Chondrocyte (in vitro differentiated cells): ENCODE data around the gene TTLL5. TPM values are rescaled to one million over a fixed set of nuclear protein-coding genes. Genes with fewer than 3 reads are reported as not detected.

ENCODE experiments used
- DNase-seq: peaks from one replicate; pipeline ENCODE4 v3.0.0; 2021; ENCODE audit warnings: mixed read lengths, low spot score
- H3K27ac Mint-ChIP-seq: one replicate; pipeline ENCODE4 v1.8.0; 2021; ENCODE audit warnings: mild to moderate bottlenecking, moderate library complexity, mixed read lengths; ENCODE audit not compliant: unreplicated experiment
- H3K27me3 Mint-ChIP-seq: 2 replicates; pipeline ENCODE4 v1.8.0; 2021; ENCODE audit warnings: low read depth, mixed read lengths
- H3K36me3 Mint-ChIP-seq: 2 replicates; pipeline ENCODE4 v1.8.0; 2021; ENCODE audit warnings: low read depth, mixed read lengths
- H3K4me1 Mint-ChIP-seq: 2 replicates; pipeline ENCODE4 v1.8.0; 2021; ENCODE audit warnings: low read depth, mild to moderate bottlenecking, mixed read lengths
- H3K4me3 Mint-ChIP-seq: one replicate; pipeline ENCODE4 v1.8.0; 2021; ENCODE audit warnings: mild to moderate bottlenecking, moderate library complexity, mixed read lengths; ENCODE audit not compliant: unreplicated experiment
- H3K9me3 Mint-ChIP-seq: 2 replicates; pipeline ENCODE4 v1.8.0; 2021; ENCODE audit warnings: low read depth, mixed read lengths
- total RNA-seq: library from RNA; stranded (reverse); gene quantifications from 3 replicates; pipeline ENCODE4 v1.2.1, GENCODE V29; 2021
- TF ChIP-seq, protein P1 (sequence below): fragments of 200-600 bp; sonication (generic); IDR thresholded peaks from 2 replicates; pipeline ENCODE4 v1.5.0; 2021; ENCODE audit warnings: antibody characterized with exemption, mild to moderate bottlenecking, moderate library complexity

The TTLL5 gene
- total RNA-seq, 1 donor from 2014 or later, result 22.1 TPM

GRCh38 chr14:75720842-75721498, 59.9 kb downstream of the TTLL5 start:
- Mint-ChIP-seq H3K4me1 (peaks cover 51% of the 10 kb centered on the region), H3K27ac (peak overlapping the region; percentile 99), H3K27me3 (no peaks in the 10 kb centered on the region), H3K4me3 (peak overlapping the region; percentile 63), H3K36me3 (peaks cover 14% of the 10 kb centered on the region), H3K9me3 (no peaks in the 10 kb centered on the region)
- TF ChIP-seq, protein P1, sequence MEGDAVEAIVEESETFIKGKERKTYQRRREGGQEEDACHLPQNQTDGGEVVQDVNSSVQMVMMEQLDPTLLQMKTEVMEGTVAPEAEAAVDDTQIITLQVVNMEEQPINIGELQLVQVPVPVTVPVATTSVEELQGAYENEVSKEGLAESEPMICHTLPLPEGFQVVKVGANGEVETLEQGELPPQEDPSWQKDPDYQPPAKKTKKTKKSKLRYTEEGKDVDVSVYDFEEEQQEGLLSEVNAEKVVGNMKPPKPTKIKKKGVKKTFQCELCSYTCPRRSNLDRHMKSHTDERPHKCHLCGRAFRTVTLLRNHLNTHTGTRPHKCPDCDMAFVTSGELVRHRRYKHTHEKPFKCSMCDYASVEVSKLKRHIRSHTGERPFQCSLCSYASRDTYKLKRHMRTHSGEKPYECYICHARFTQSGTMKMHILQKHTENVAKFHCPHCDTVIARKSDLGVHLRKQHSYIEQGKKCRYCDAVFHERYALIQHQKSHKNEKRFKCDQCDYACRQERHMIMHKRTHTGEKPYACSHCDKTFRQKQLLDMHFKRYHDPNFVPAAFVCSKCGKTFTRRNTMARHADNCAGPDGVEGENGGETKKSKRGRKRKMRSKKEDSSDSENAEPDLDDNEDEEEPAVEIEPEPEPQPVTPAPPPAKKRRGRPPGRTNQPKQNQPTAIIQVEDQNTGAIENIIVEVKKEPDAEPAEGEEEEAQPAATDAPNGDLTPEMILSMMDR, result no peak
- DNase-seq, result no peak

DNA sequence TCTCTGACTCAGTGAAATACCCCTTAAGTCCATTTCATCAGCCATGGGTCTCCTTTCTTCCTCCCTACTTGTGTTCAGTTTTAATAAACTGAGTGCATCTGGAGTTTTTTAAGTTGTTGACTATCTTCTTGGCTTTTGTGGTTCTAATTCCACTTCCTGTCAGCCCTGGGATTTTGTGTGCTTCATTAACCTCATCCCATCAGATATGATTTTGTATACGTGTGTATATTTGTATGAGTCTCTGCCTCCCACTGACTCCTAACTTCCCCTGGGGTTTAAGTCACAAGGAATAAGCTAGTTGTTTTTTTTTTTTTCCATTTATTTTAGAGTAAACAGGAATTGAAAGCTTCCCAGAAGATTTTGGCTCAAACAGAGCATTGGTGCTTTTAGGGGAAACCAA, 62.7 kb downstream of the TTLL5 start:
- Mint-ChIP-seq H3K27ac (no peak overlapping the region), H3K4me1 (peaks cover 43% of the 10 kb centered on the region), H3K9me3 (peaks cover 10% of the 10 kb centered on the region), H3K4me3 (no peak overlapping the region), H3K27me3 (no peaks in the 10 kb centered on the region), H3K36me3 (peaks cover 20% of the 10 kb centered on the region)
- DNase-seq, result no peak
- TF ChIP-seq, protein P1, result no peak

- no peaks in the 10 kb centered on the region for H3K27me3 Mint-ChIP-seq
- TF ChIP-seq, protein P1, result no peak
- no peak overlapping the region for H3K4me3 Mint-ChIP-seq
- DNase-seq, result no peak
- H3K9me3 Mint-ChIP-seq, result peaks cover 10% of the 10 kb centered on the region
- H3K4me1 Mint-ChIP-seq, result peaks cover 39% of the 10 kb centered on the region
- H3K36me3 Mint-ChIP-seq, result peaks cover 20% of the 10 kb centered on the region
- no peak overlapping the region for H3K27ac Mint-ChIP-seq
Measured at GRCh38 chr14:75724414-75725204, 63.6 kb downstream of the TTLL5 start.

GRCh38 chr14:75725481-75725880, 64.4 kb downstream of the TTLL5 start:
- Mint-ChIP-seq H3K36me3 (peaks cover 22% of the 10 kb centered on the region), H3K9me3 (peaks cover 10% of the 10 kb centered on the region), H3K4me1 (peaks cover 31% of the 10 kb centered on the region), H3K27ac (peak overlapping the region; percentile 18), H3K4me3 (no peak overlapping the region), H3K27me3 (no peaks in the 10 kb centered on the region)
- no peak for DNase-seq
- TF ChIP-seq, protein P1, result no peak

- Mint-ChIP-seq H3K27ac (no peak overlapping the region), H3K9me3 (peaks cover 10% of the 10 kb centered on the region), H3K36me3 (peaks cover 22% of the 10 kb centered on the region), H3K27me3 (no peaks in the 10 kb centered on the region), H3K4me1 (peaks cover 23% of the 10 kb centered on the region), H3K4me3 (no peak overlapping the region)
- TF ChIP-seq, protein P1, result no peak
- DNase-seq, result no peak
Measured at GRCh38 chr14:75726321-75726720, 65.3 kb downstream of the TTLL5 start.
